HepG2 (cell line): ENCODE results near the gene ZNF396. TPM values are rescaled to one million over a fixed set of nuclear protein-coding genes. Genes with fewer than 3 reads are reported as not detected.

Experiments
- ATAC-seq: fragments of 200-7000 bp; cut with Tn5 transposase; 3 replicates; pipeline ENCODE4 v1.9.1; 2020; ENCODE audit warnings: mild to moderate bottlenecking, moderate library complexity
- BruUV-seq: library from RNA; stranded (reverse); fragments of 400-500 nt; replicated peaks from 2 replicates; lab custom pipeline; 2021; lab: Mats Ljungman, UMichigan
- CTCF ChIA-PET: fragments of 300-600 bp; formaldehyde crosslinking; extraction: SDS; loops from one replicate; lab custom pipeline; 2021; ENCODE audit warnings: low total read pairs, inconsistent platforms, low intra/inter-chr PET ratio; lab: Yijun Ruan, JAX
- POLR2A ChIA-PET: fragments of 350-600 bp; sonication (Branson Sonifier 250); formaldehyde crosslinking; loops from one replicate; lab custom pipeline; 2020; ENCODE audit warnings: antibody characterized with exemption, inconsistent platforms; lab: Yijun Ruan, JAX
- DNase-seq: peaks from one replicate; pipeline ENCODE4 v3.0.0-alpha.2; 2015; ENCODE audit warnings: low spot score
- FAIRE-seq: peaks from 3 replicates; lab custom pipeline; 2011; peaks lifted over from hg19 to GRCh38; lab: Jason Lieb, UNC
- H2AFZ ChIP-seq: one replicate; pipeline ENCODE4 v1.6.1; 2011; ENCODE audit warnings: low read length, inconsistent platforms
- H3K27ac ChIP-seq: fragments of 300-600 bp; 3 replicates; pipeline ENCODE4 v1.8.0; 2011; ENCODE audit warnings: mixed run types, mild to moderate bottlenecking, mixed read lengths, low read length, inconsistent platforms; ENCODE audit not compliant: insufficient read depth; ENCODE audit errors: extremely low read length
- H3K27me3 ChIP-seq, 2 experiments: fragments of 200-600 bp in 1 of 2; 2 replicates in 1 of 2; 3 replicates in 1 of 2; pipeline versions ENCODE4 v1.6.0 to v1.8.0; 2011; ENCODE audit warnings: low read length in 2 of 2, mild to moderate bottlenecking in 2 of 2, moderate library complexity in 2 of 2, inconsistent platforms in 1 of 2; ENCODE audit not compliant: insufficient read depth in 2 of 2, control insufficient read depth in 1 of 2
- H3K36me3 ChIP-seq, 2 experiments: fragments of 200-600 bp in 1 of 2; replicated peaks in 1 of 2; 2 replicates in 1 of 2; 3 replicates in 1 of 2; pipeline versions ENCODE4 v1.5.1 to v1.8.0; 2011; ENCODE audit warnings: low read length in 2 of 2, inconsistent platforms in 1 of 2; ENCODE audit not compliant: insufficient read depth in 2 of 2, control insufficient read depth in 1 of 2
- H3K4me1 ChIP-seq: 2 replicates; pipeline ENCODE4 v1.5.1; 2012; ENCODE audit warnings: low read length, inconsistent platforms; ENCODE audit not compliant: insufficient read depth
- H3K4me2 ChIP-seq: 2 replicates; pipeline ENCODE4 v1.6.0; 2011; ENCODE audit warnings: low read depth, low read length, inconsistent platforms
- H3K4me3 ChIP-seq, 3 experiments: fragments of 200-600 bp in 1 of 3; sonication (generic), shearing (Covaris generic) in 1 of 3; replicated peaks in 1 of 3; 2 replicates each; pipeline ENCODE4 v1.5.1; 2011 to 2016; ENCODE audit warnings: low read length in 3 of 3, inconsistent platforms in 2 of 3, low read depth in 2 of 3, mild to moderate bottlenecking in 2 of 3, control low read depth in 1 of 3, mixed read lengths in 1 of 3; ENCODE audit not compliant: insufficient read depth in 1 of 3
- H3K79me2 ChIP-seq: one replicate; pipeline ENCODE4 v1.6.1; 2011; ENCODE audit warnings: low read length, inconsistent platforms; ENCODE audit not compliant: insufficient read depth
- H3K9ac ChIP-seq: 2 replicates; pipeline ENCODE4 v1.6.0; 2011; ENCODE audit warnings: mild to moderate bottlenecking, low read depth, low read length, inconsistent platforms; ENCODE audit not compliant: insufficient read depth
- H3K9me3 ChIP-seq: 2 replicates; pipeline ENCODE4 v1.5.1; 2012; ENCODE audit warnings: mild to moderate bottlenecking, low read length
- H4K20me1 ChIP-seq: 2 replicates; pipeline ENCODE4 v1.6.0; 2011; ENCODE audit warnings: inconsistent platforms, mild to moderate bottlenecking, low read length, moderate library complexity; ENCODE audit not compliant: insufficient read depth
- EP300 ChIP-seq, 3 experiments: sonication (generic) in 1 of 3; formaldehyde crosslinking in 1 of 3; IDR thresholded peaks; 2 replicates each; pipeline versions ENCODE4 v1.5.1 to v1.6.1; 2011 to 2020; ENCODE audit warnings: low read depth in 2 of 3, low read length in 2 of 3, borderline replicate concordance in 1 of 3, improper control_type of control experiment in 1 of 3, mild to moderate bottlenecking in 1 of 3, missing genetic modification reagents in 1 of 3, moderate library complexity in 1 of 3
- ERF ChIP-seq: IDR thresholded peaks from 2 replicates; pipeline ENCODE4 v1.6.1; 2018; ENCODE audit warnings: missing biosample characterization, missing genetic modification reagents
- FOXP4 ChIP-seq: sonication (generic); formaldehyde crosslinking; IDR thresholded peaks from 2 replicates; pipeline ENCODE4 v1.4.0; 2020; ENCODE audit warnings: missing genetic modification reagents
- GMEB1 ChIP-seq: sonication (generic); formaldehyde crosslinking; IDR thresholded peaks from 2 replicates; pipeline ENCODE4 v1.5.1; 2020; ENCODE audit warnings: missing genetic modification reagents, mild to moderate bottlenecking, borderline replicate concordance
- HNF1B ChIP-seq: sonication (generic); formaldehyde crosslinking; IDR thresholded peaks from 2 replicates; pipeline ENCODE4 v1.5.1; 2020; ENCODE audit warnings: mild to moderate bottlenecking, moderate library complexity, missing genetic modification reagents
- NPAS2 ChIP-seq: sonication (generic); formaldehyde crosslinking; IDR thresholded peaks from 2 replicates; pipeline ENCODE4 v1.8.0; 2022; ENCODE audit warnings: mild to moderate bottlenecking, missing genetic modification reagents, borderline replicate concordance
- POLR2A ChIP-seq, 2 experiments: IDR thresholded peaks; 2 replicates each; pipeline ENCODE4 v1.6.1; 2011; ENCODE audit warnings: low read depth in 2 of 2, low read length in 2 of 2, mild to moderate bottlenecking in 1 of 2, moderate library complexity in 1 of 2; ENCODE audit not compliant: insufficient read depth in 1 of 2
- SOX13 ChIP-seq, 3 experiments: fragments of 450-650 bp in 1 of 3; sonication (generic) in 1 of 3; formaldehyde crosslinking in 1 of 3; IDR thresholded peaks in 2 of 3; conservative IDR thresholded peaks in 1 of 3; 2 replicates each; pipeline versions ENCODE4 v1.5.0 to v1.6.1; 2016 to 2020; ENCODE audit warnings: antibody characterized with exemption in 1 of 3, mild to moderate bottlenecking in 1 of 3, missing compliant biosample characterization in 1 of 3, missing genetic modification reagents in 1 of 3, moderate library complexity in 1 of 3
- TAF1 ChIP-seq: sonication (generic); formaldehyde crosslinking; IDR thresholded peaks from 2 replicates; pipeline ENCODE4 v1.4.0; 2020; ENCODE audit warnings: missing genetic modification reagents
- TERF1 ChIP-seq: sonication (generic); formaldehyde crosslinking; IDR thresholded peaks from 2 replicates; pipeline ENCODE4 v1.8.0; 2022; ENCODE audit warnings: mild to moderate bottlenecking, missing genetic modification reagents, moderate library complexity
- TFAP4 ChIP-seq: sonication (generic); IDR thresholded peaks from 2 replicates; pipeline ENCODE4 v1.6.1; 2016; ENCODE audit warnings: low read depth, borderline replicate concordance
- YEATS2 ChIP-seq: sonication (generic); formaldehyde crosslinking; IDR thresholded peaks from 2 replicates; pipeline ENCODE4 v1.4.0; 2020; ENCODE audit warnings: missing genetic modification reagents, borderline replicate concordance
- ZNF614 ChIP-seq: IDR thresholded peaks from 2 replicates; pipeline ENCODE4 v1.6.1; 2018; ENCODE audit warnings: missing biosample characterization, missing genetic modification reagents, inconsistent platforms, borderline replicate concordance
- WGBS: methylation state at CpG from one replicate; pipeline ENCODE4 v1.1.6; 2017; ENCODE audit warnings: low lambda C conversion rate; 5-methylcytosine and 5-hydroxymethylcytosine counted together
- in situ Hi-C: cut with HindIII; loops from 2 replicates; pipeline ENCODE4 v1.10.0; 2017; ENCODE audit warnings: low pct_unique_long_range_greater_than_20kb; ENCODE audit not compliant: extremely low pct_ligation_motif_present
- intact Hi-C: fragments of 100-400 bp; cut with micrococcal nuclease; formaldehyde crosslinking; loops from one replicate; pipeline ENCODE4 v1.10.0; 2022; ENCODE audit not compliant: unreplicated experiment
- polyA plus RNA-seq, 8 experiments: library from polyadenylated mRNA; depleted of rRNA in 3 of 8; stranded (reverse) in 7 of 8; unstranded in 1 of 8; fragments of >200 nt; fragmentation: Illumina TruSeq in 4 of 8; extraction: Trizol in 4 of 8; gene quantifications; 2 replicates each; pipeline versions ENCODE4 v1.2.1 to v1.2.3, GENCODE V29; 2011 to 2016; ENCODE audit warnings: low read depth in 4 of 8, missing spikeins in 1 of 8, mixed read lengths in 1 of 8; ENCODE audit not compliant: insufficient read depth in 1 of 8
- total RNA-seq, 5 experiments: library from RNA; depleted of rRNA; stranded (reverse); fragments of >200 nt; fragmentation: Illumina TruSeq; extraction: Trizol; gene quantifications; 2 replicates each; pipeline ENCODE4 v1.2.3, GENCODE V29; 2016; ENCODE audit warnings: low read depth in 1 of 5

ZNF396 gene
- total and polyA plus RNA-seq, 2 of the 13 experiments (the other 11 are each of a cell fraction or from before 2014, with no cell fraction given) = 0.25 to 0.75 TPM

GRCh38 chr18:35345460-35345921 lies 31.6 kb downstream of the ZNF396 start:
- H3K9me3 ChIP-seq = no peaks in the 10 kb centered on the region
- H3K4me1 ChIP-seq = peaks cover 44% of the 10 kb centered on the region
- DNase-seq = peak; percentile 79
- in situ Hi-C loops (no loop called here), intact Hi-C loops (loop anchor here (1.0 to 2.0 kb wide), 3 partner anchors 10 to 105 kb away; partner anchors contain the start of gene ZSCAN30)
- peak; percentile 45 for ATAC-seq
- no TSS peak for BruUV-seq
- peak overlapping the region; percentile 98 for H3K27ac ChIP-seq
- peak overlapping the region; percentile 91 to 93 (median 92) for H3K4me3 ChIP-seq
- peak overlapping the region; percentile 100 for H3K9ac ChIP-seq
- H2AFZ ChIP-seq = peak overlapping the region; percentile 32
- H3K79me2 ChIP-seq = peaks cover 33% of the 10 kb centered on the region
- H4K20me1 ChIP-seq = peaks cover 30% of the 10 kb centered on the region
- CTCF ChIA-PET = interaction anchor here (1.1 kb wide), 1 partner anchor 10 kb away, joined by 3 read pairs; no protein-coding TSS in a partner anchor
- 5% methylated on average over 6 of the region's 6 CpGs for WGBS
- no peaks in the 10 kb centered on the region for H3K27me3 ChIP-seq
- H3K4me2 ChIP-seq = peak overlapping the region; percentile 88
- FAIRE-seq = peak; percentile 53
- POLR2A ChIA-PET = interaction anchor here (0.9 to 4.0 kb wide), 7 partner anchors 9 to 304 kb away, joined by 3 to 44 read pairs (median 13); partner anchors contain the start of genes INO80C, MAPRE2, ZNF397 and ZSCAN30
- H3K36me3 ChIP-seq = peaks cover 2 to 3% of the 10 kb centered on the region in 2 experiments; a peak in 1 of 5 replicates
- TF ChIP-seq EP300 (IDR thresholded peaks at IDR 0.05; ENCODE audit: low read depth in 2 of 2, low read length in 2 of 2) (no peak), EP300 (CRISPR knock-in tag; IDR thresholded peaks at IDR 0.05; ENCODE audit: borderline replicate concordance) (0 out of 2 replicates have a peak, but pooled peaks have one; percentile 37), ZNF614 (CRISPR knock-in tag) (0 out of 2 replicates have a peak, but pooled peaks have one; percentile 32), ERF (CRISPR knock-in tag) (peak; percentile 27; the same call in 1 of the 2 replicates), HNF1B (CRISPR knock-in tag) (peak; percentile 50; the same call in 1 of the 2 replicates), TAF1 (peak; percentile 23; the same call in 1 of the 2 replicates), YEATS2 (peak; percentile 28; the same call in 1 of the 2 replicates), NPAS2 (no peak), FOXP4 (peak; percentile 79), SOX13 (IDR thresholded peaks at IDR 0.05) (no peak), SOX13 (CRISPR knock-in tag; conservative IDR thresholded peaks at IDR 0.05 in 1 of 2, IDR thresholded peaks at IDR 0.05 in 1 of 2) (peak in 1 of 2 experiments; percentile 40; a peak in 1 of 4 replicates), TFAP4 (peak; percentile 60; the same call in 1 of the 2 replicates), POLR2A (IDR thresholded peaks at IDR 0.05; ENCODE audit: insufficient read depth in 1 of 2, low read depth in 2 of 2, low read length in 2 of 2) (peak in 1 of 2 experiments; percentile 29; a peak in 1 of 4 replicates), GMEB1 (CRISPR knock-in tag) (0 out of 2 replicates have a peak, but pooled peaks have one; percentile 25), TERF1 (CRISPR knock-in tag) (no peak)
